GM13976 (cell line): ENCODE results near the gene PACC1.

Experiments used
- DNase-seq: peaks from one replicate; pipeline ENCODE4 v3.0.0; 2012; ENCODE audit warnings: low spot score
- CTCF ChIP-seq: IDR thresholded peaks from 2 replicates; pipeline ENCODE4 v1.5.1; 2012; ENCODE audit warnings: borderline replicate concordance, mild to moderate bottlenecking; ENCODE audit not compliant: insufficient read depth; ENCODE audit errors: extremely low read depth, missing control alignments, control extremely low read depth
- in situ Hi-C: fragments of 300-500 bp; cut with MboI; formaldehyde crosslinking; loops from one replicate; pipeline ENCODE4 v1.12.0; 2022; ENCODE audit warnings: low sequenced_read_pairs, mixed read lengths, inconsistent platforms; ENCODE audit not compliant: unreplicated experiment

Gene PACC1

GRCh38 chr1:212451416-212452322, 37.0 kb upstream of the PACC1 start:
- DNase-seq = no peak
- no peak for TF ChIP-seq CTCF
- in situ Hi-C loops = loop anchor here (10.0 to 25.0 kb wide), 3 partner anchors 377 to 767 kb away; no protein-coding TSS in a partner anchor

- TF ChIP-seq CTCF = no peak
- in situ Hi-C loops = loop anchor here (10.0 to 25.0 kb wide), 3 partner anchors 376 to 766 kb away; no protein-coding TSS in a partner anchor
- no peak for DNase-seq
These were observed 35.7 kb upstream of the PACC1 start for GRCh38 chr1:212450331-212450881.

- no peak for TF ChIP-seq CTCF
- in situ Hi-C loops = no loop called here
- DNase-seq = no peak
These were observed 32.8 kb upstream of the PACC1 start for GRCh38 chr1:212447478-212447877.

- no peak for TF ChIP-seq CTCF
- DNase-seq = no peak
- in situ Hi-C loops = no loop called here
These were observed 31.6 kb upstream of the PACC1 start for GRCh38 chr1:212446333-212446732.

- DNase-seq = no peak
- in situ Hi-C loops = no loop called here
These were observed 27.7 kb upstream of the PACC1 start for GRCh38 chr1:212442408-212442807.

GRCh38 chr1:212440419-212440818, 25.7 kb upstream of the PACC1 start:
- in situ Hi-C loops = no loop called here
- no peak for DNase-seq
- TF ChIP-seq CTCF = no peak

More at GRCh38 chr1:212442408-212442807, 27.7 kb upstream of the PACC1 start:
- no peak for TF ChIP-seq CTCF
